CD4-positive, CD25-positive, alpha-beta regulatory T cell (primary cell): ENCODE measurements around the gene RNF39. TPM values are rescaled to one million over a fixed set of nuclear protein-coding genes. Genes with fewer than 3 reads are reported as not detected.

ENCODE experiments used
- polyA plus RNA-seq, 4 donors: library from polyadenylated mRNA; unstranded; fragments of 300-500 nt; fragmentation: Illumina TruSeq; gene quantifications; one replicate each; pipeline ENCODE4 v1.2.3, GENCODE V29; 2021
- total RNA-seq: library from RNA; stranded (reverse); gene quantifications from one replicate; pipeline ENCODE4 v1.2.3, GENCODE V29; 2022

RNF39 gene
- total and polyA plus RNA-seq, 5 donors from 2014 or later: 0.14 to 0.23 TPM; not detected in 3

Other genes starting within 250 kb of the RNF39 start
- 0.49 TPM for gene HLA-G, start 247.9 kb downstream of the RNF39 start, total RNA-seq
- 1 to 10 TPM in 3 of 4 donors, under 1 TPM in 1; 0.39 to 3.2 (median 1.3) TPM for gene HLA-G, start 247.9 kb downstream of the RNF39 start, polyA plus RNA-seq
- gene HLA-A, start 133.2 kb downstream of the RNF39 start, total RNA-seq: 2,388 TPM
- 1,000 to 10,000 TPM; 3,137 to 5,572 (median 4,009) TPM for gene HLA-A, start 133.2 kb downstream of the RNF39 start, polyA plus RNA-seq
- gene POLR1H, start 14.5 kb downstream of the RNF39 start, total RNA-seq: 37.8 TPM
- 100 to 1,000 TPM; 108 to 133 (median 122) TPM for gene POLR1H, start 14.5 kb downstream of the RNF39 start, polyA plus RNA-seq
- 59.4 TPM for gene PPP1R11, start 8.6 kb downstream of the RNF39 start, total RNA-seq
- 100 to 1,000 TPM in 1 of 4 donors, 10 to 100 TPM in 3; 91.1 to 101 (median 96.0) TPM for gene PPP1R11, start 8.6 kb downstream of the RNF39 start, polyA plus RNA-seq
- not detected for gene TRIM31, start 37.3 kb upstream of the RNF39 start, total RNA-seq
- gene TRIM31, start 37.3 kb upstream of the RNF39 start, polyA plus RNA-seq: under 1 TPM in 2 of 4 donors, not detected in 2; 0.13 to 0.18 TPM
- 0.39 TPM for gene TRIM40, start 60.4 kb upstream of the RNF39 start, total RNA-seq
- gene TRIM40, start 60.4 kb upstream of the RNF39 start, polyA plus RNA-seq: not detected
- not detected for gene TRIM10, start 85.4 kb upstream of the RNF39 start, total RNA-seq
- gene TRIM10, start 85.4 kb upstream of the RNF39 start, polyA plus RNA-seq: not detected
- gene TRIM15, start 87.8 kb upstream of the RNF39 start, total RNA-seq: not detected
- not detected for gene TRIM15, start 87.8 kb upstream of the RNF39 start, polyA plus RNA-seq
- 75.1 TPM for gene TRIM26, start 137.6 kb upstream of the RNF39 start, total RNA-seq
- 10 to 100 TPM; 43.3 to 55.1 (median 49.7) TPM for gene TRIM26, start 137.6 kb upstream of the RNF39 start, polyA plus RNA-seq